NT2/D1 (cell line): ENCODE measurements around the gene RAB3C.
"Not testable (repeated sequence)": the region's sequence is repeated elsewhere in the genome, so short reads cannot be mapped to it uniquely, and the experiment has no call there.

Experiments
- SUZ12 ChIP-seq: IDR thresholded peaks from 2 replicates; pipeline ENCODE4 v1.6.1; 2011; ENCODE audit not compliant: insufficient read length, insufficient read depth; ENCODE audit errors: extremely low read depth
- YY1 ChIP-seq: IDR thresholded peaks from 2 replicates; pipeline ENCODE4 v1.6.1; 2011; ENCODE audit not compliant: insufficient read length, insufficient read depth
- ZNF274 ChIP-seq: IDR thresholded peaks from 2 replicates; pipeline ENCODE4 v1.6.1; 2011; ENCODE audit warnings: mild to moderate bottlenecking, low read depth, low read length

DNA sequence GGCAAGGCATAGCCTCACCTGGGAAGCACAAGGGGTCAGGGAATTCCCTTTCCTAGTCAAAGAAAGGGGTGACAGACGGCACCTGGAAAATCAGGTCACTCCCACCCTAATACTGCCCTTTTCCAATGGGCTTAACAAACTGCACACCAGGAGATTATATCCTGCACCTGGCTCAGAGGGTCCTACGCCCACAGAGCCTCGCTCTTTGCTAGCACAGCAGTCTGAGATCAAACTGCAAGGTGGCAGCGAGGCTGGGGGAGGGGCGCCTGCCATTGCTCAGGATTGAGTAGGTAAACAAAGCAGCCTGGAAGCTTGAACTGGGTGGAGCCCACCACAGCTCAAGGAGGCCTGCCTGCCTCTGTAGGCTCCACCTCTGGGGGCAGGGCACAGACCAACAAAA lies 9.9 kb upstream of the RAB3C start:
- TF ChIP-seq YY1, ZNF274, SUZ12: not testable (repeated sequence)
